ENCODE results near the gene ULK4.
"Not testable (repeated sequence)": the region's sequence is repeated elsewhere in the genome, so short reads cannot be mapped to it uniquely, and the experiment has no call there.

ULK4 gene

DNA sequence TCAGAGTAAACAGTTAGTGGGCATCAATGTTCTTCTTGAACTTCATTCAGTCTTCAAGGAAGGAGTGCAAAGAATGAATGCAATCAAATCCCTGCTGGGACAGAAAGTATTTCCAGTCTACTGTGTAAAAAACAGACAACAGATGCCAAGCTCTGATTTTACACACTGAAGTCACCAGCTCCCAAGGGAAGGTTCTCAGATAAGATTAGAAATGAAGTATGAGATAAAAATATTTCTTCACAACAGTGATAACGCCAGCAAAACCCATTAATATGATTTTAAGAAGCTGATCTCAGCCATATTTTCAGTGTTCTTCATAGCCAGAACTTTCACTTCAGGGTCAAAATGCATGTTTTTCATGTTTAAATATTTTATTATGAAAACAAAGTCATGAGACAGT is 497.0 kb downstream of the ULK4 start:
- no peak for TF ChIP-seq ZNF274 (IDR thresholded peaks at IDR 0.05; ENCODE audit: low read depth, low read length)
- H3K4me3 ChIP-seq (ENCODE audit: low read length) = no peak overlapping the region

DNA sequence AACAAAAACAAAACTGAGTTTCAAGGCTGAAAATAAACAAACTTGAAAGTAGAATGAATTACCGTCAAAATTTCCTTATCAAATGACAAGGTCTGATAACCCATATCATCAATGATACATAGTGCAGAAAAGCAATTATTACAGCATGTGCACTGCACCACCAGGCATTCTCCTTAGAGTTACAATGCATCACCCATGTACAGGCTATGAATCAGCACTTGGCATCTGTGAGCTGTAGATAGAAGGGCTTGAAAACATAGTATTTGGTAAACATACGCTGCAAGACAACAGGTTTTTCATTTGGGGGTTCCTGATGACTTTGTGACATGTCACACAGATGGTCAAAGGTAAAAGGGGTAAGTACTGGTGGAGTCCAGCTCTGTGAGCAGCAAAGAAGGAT is 497.5 kb downstream of the ULK4 start:
- H3K4me3 ChIP-seq (ENCODE audit: low read length) = no peak overlapping the region
- no peak for TF ChIP-seq ZNF274 (IDR thresholded peaks at IDR 0.05; ENCODE audit: low read depth, low read length)

DNA sequence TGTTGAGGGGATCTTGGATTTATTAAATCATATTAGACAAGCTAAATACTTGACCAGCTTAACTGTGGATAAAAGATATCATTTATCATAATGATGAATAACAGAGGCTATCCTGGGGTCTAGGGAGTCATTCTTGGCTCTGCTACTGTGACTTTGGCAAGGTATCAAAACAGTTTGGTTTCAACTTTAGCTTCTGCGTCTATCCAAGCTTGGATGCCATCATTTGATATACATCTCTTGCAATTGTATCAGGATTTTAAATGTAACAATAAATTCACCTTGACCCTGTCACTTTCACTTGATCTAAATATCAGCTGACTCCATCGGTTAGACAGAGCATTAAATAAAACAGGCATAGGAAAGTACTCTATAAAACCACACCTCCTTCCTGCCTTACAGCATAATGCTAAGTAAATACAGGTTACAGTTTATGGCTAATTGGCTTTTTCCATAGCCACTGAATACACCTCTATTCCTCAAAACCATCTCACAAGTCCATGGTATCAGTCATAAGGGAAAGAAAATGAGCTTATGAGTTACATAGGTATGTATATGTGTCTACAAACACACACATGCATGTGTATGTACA is 499.7 kb downstream of the ULK4 start:
- H3K4me3 ChIP-seq (ENCODE audit: low read length) = no peak overlapping the region
- no peak for TF ChIP-seq ZNF274 (IDR thresholded peaks at IDR 0.05; ENCODE audit: low read depth, low read length)

DNA sequence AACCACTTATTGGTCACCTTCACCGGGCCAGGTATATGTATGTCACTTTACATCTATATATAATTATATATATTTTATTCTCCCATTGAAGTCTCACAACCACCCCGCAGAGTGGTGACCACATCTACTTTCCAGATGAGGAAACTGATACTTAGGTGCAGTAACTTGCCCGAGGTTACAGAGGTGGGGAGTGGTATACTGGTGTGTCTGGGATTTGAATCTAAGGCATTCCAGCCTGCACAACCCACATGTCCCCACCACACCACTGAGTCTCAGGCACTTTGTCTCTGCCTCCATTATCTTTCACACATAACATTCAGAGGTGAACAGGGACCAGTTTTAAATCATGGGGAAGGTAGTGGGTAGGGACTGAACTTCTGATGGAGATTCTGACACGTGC is 501.2 kb downstream of the ULK4 start:
- no peak for TF ChIP-seq ZNF274 (IDR thresholded peaks at IDR 0.05; ENCODE audit: low read depth, low read length)
- no peak overlapping the region for H3K4me3 ChIP-seq (ENCODE audit: low read length)

GRCh38 chr3:41457176-41457575 is 504.7 kb downstream of the ULK4 start:
- TF ChIP-seq ZNF274 (IDR thresholded peaks at IDR 0.05; ENCODE audit: low read depth, low read length) = no peak
- no peak overlapping the region for H3K4me3 ChIP-seq (ENCODE audit: low read length)

DNA sequence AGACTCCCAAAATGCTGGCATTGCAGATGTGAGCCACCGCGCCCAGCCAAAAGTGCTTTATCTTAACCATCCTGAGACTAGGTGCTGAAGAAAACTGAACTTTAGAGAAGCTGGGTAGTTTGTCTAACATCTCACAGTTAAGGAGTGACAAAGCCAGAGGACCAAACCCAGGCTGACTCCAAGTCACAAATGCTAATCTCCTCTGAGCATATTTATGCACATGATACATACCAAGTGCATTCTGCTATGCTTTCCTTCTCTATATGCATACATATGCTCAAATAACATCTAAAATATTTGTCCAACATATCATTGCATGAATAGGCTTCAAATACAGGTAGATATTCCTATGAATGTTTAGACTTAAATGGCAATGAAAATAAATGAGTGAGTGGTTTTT is 505.7 kb downstream of the ULK4 start:
- TF ChIP-seq ZNF274 (IDR thresholded peaks at IDR 0.05; ENCODE audit: low read depth, low read length) = no peak
- no peak overlapping the region for H3K4me3 ChIP-seq (ENCODE audit: low read length)

GRCh38 chr3:41453618-41454017 is 508.3 kb downstream of the ULK4 start:
- not testable (repeated sequence) for H3K4me3 ChIP-seq (ENCODE audit: low read length)

DNA sequence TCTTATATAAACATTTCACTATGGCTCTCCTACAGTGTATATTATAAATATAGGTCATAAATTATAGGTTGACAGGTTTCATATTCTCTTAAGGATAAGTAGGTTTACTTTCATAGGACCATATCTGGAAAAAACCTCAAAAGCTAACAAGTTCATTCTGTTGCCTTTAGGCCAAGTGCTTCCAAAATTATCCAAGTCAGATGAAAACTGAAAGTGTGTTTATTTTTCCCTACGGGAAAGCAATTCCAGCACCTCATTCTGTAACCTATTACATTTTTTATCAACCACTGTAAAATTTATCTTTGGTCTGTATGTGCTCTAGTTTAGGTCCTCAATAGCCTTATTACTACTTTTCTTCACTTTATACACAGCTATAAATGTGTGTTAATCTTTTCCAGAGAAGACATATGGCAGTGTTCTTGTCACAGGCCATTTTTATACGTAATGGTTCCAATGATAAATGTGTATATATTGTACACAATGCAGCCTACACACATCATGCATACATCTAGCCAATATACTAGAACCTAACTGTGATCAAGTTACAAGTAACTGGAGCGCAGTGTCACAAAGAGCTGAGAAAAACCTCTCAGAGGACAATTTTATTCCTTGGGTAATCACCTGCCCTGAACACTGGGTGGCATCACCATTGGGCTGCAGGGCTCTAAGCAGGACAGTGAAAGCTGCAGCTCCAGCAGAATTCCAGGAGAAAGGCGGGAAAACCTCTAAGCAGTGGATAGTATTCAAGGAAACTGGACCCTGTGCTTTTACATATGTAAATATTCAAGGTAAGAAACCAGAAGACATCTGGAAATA is 511.3 kb downstream of the ULK4 start:
- TF ChIP-seq ZNF274 (IDR thresholded peaks at IDR 0.05; ENCODE audit: low read depth, low read length) = no peak
- no peak overlapping the region for H3K4me3 ChIP-seq (ENCODE audit: low read length)

DNA sequence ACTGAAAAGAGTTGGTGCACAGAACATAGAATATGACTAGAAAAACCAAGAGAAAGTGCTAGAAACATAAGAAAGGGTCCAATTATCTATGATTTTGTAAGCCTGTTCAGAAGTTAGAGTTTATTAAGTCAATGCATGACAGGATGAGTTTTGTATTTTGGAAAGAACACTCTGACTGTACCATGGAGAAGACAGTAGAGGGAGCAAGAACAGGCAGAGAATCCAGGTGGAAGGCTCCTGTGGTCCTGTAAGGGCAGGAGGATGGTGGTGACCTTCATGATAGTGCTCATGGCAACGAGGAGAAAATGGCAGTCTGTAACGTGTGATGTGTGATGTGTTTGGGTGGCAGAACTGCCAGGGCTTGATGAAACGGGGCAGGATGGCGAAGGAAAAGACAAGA is 513.5 kb downstream of the ULK4 start:
- H3K4me3 ChIP-seq (ENCODE audit: low read length) = no peak overlapping the region
- TF ChIP-seq ZNF274 (IDR thresholded peaks at IDR 0.05; ENCODE audit: low read depth, low read length) = no peak

DNA sequence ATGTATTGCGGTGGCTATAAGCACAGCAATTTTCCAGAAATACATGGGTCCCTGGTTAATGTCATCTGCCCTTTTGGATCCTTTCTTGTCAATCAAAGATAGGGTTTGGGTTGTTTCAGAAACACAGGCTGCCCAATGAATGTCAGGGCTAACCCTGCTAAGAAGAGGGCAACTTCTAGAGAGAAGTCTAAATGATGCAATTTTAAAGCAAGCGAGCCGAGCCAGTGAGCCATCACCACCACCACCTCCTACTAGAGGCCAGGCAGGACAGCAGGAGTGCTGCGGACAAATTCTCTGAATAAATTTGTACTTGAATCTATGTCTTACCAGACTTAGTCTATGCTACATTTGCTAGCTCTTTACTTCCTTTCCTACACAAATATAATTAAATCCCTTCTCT is 514.2 kb downstream of the ULK4 start:
- H3K4me3 ChIP-seq (ENCODE audit: low read length) = no peak overlapping the region
- TF ChIP-seq ZNF274 (IDR thresholded peaks at IDR 0.05; ENCODE audit: low read depth, low read length) = no peak

DNA sequence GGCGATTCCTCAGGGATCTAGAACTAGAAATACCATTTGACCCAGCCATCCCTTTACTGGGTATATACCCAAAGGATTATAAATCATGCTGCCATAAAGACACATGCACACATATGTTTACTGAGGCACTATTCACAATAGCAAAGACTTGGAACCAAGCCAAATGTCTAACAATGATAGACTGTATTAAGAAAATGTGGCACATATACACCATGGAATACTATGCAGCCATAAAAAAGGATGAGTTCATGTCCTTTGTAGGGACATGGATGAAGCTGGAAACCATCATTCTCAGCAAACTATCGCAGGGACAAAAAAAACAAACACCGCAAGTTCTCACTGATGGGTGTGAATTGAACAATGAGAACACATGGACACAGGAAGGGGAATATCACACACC is 515.6 kb downstream of the ULK4 start:
- H3K4me3 ChIP-seq (ENCODE audit: low read length) = not testable (repeated sequence)

- no peak for TF ChIP-seq ZNF274 (IDR thresholded peaks at IDR 0.05; ENCODE audit: low read depth, low read length)
- H3K4me3 ChIP-seq (ENCODE audit: low read length) = no peak overlapping the region
Measured at GRCh38 chr3:41441568-41441967, 520.3 kb downstream of the ULK4 start.

GRCh38 chr3:41441139-41441538 is 520.8 kb downstream of the ULK4 start:
- no peak for TF ChIP-seq ZNF274 (IDR thresholded peaks at IDR 0.05; ENCODE audit: low read depth, low read length)
- H3K4me3 ChIP-seq (ENCODE audit: low read length) = no peak overlapping the region

GRCh38 chr3:41436983-41437382 is 524.9 kb downstream of the ULK4 start:
- H3K4me3 ChIP-seq (ENCODE audit: low read length) = no peak overlapping the region
- no peak for TF ChIP-seq ZNF274 (IDR thresholded peaks at IDR 0.05; ENCODE audit: low read depth, low read length)

- TF ChIP-seq ZNF274 (IDR thresholded peaks at IDR 0.05; ENCODE audit: low read depth, low read length) = no peak
- no peak overlapping the region for H3K4me3 ChIP-seq (ENCODE audit: low read length)
Measured at GRCh38 chr3:41434781-41435180, 527.1 kb downstream of the ULK4 start.

DNA sequence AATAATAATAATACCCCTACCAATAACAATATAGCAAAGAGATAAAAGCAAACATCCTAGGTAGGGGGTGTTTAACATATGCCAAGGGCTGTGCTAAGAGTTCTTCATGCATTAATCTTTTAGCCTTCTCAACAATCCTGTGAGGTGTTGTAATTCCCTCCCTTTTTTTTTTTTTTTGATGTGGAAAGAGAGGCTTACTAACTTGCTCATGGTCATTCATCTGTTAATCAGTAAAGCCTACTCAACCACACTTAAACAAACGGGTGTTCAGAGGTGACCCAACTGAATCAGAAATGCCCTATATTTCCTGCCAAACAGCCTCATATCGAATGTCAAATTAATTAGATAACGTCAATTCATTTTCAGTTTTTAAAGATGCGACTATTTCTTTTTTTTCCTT is 530.5 kb downstream of the ULK4 start:
- H3K4me3 ChIP-seq (ENCODE audit: low read length) = no peak overlapping the region
- no peak for TF ChIP-seq ZNF274 (IDR thresholded peaks at IDR 0.05; ENCODE audit: low read depth, low read length)

All from GM08714 (cell line).